KMS-11 (cell line): Measurements from ENCODE around the gene AMOT.

Experiments used
- H2AFZ ChIP-seq: fragments of 200-600 bp; sonication (generic); 2 replicates; pipeline ENCODE4 v1.6.1; 2016; ENCODE audit warnings: antibody characterized with exemption, mixed run types, low read depth
- H3K27ac ChIP-seq: fragments of 200-600 bp; sonication (generic); 2 replicates; pipeline ENCODE4 v1.6.1; 2016; ENCODE audit warnings: mild to moderate bottlenecking, mixed run types
- H3K27me3 ChIP-seq: fragments of 200-600 bp; sonication (generic); 2 replicates; pipeline ENCODE4 v1.6.1; 2017; ENCODE audit warnings: mild to moderate bottlenecking, low read depth, mixed run types, moderate library complexity; ENCODE audit not compliant: insufficient read depth
- H3K36me3 ChIP-seq: fragments of 200-600 bp; sonication (generic); 2 replicates; pipeline ENCODE4 v1.6.1; 2017; ENCODE audit warnings: mild to moderate bottlenecking, mixed run types; ENCODE audit not compliant: insufficient read depth
- H3K4me1 ChIP-seq: fragments of 200-600 bp; sonication (generic); 2 replicates; pipeline ENCODE4 v1.6.1; 2016; ENCODE audit warnings: mild to moderate bottlenecking, low read depth, mixed run types; ENCODE audit not compliant: poor library complexity, severe bottlenecking
- H3K4me2 ChIP-seq: fragments of 200-600 bp; sonication (generic); 2 replicates; pipeline ENCODE4 v1.7.0; 2016; ENCODE audit warnings: mild to moderate bottlenecking, mixed run types
- H3K4me3 ChIP-seq: fragments of 200-600 bp; sonication (generic); IDR thresholded peaks from 2 replicates; pipeline ENCODE4 v1.6.1; 2017; ENCODE audit warnings: low read depth, low read length, mixed read lengths; ENCODE audit not compliant: insufficient read depth
- H3K79me2 ChIP-seq: fragments of 200-600 bp; sonication (generic); 2 replicates; pipeline ENCODE4 v1.6.1; 2016; ENCODE audit warnings: low read depth, mixed run types; ENCODE audit not compliant: insufficient read depth
- H3K9ac ChIP-seq: fragments of 200-600 bp; sonication (generic); 2 replicates; pipeline ENCODE4 v1.6.1; 2016; ENCODE audit warnings: mild to moderate bottlenecking, mixed run types
- H4K20me1 ChIP-seq: fragments of 200-600 bp; sonication (generic); 2 replicates; pipeline ENCODE4 v1.6.1; 2016; ENCODE audit warnings: mild to moderate bottlenecking, mixed run types; ENCODE audit not compliant: insufficient read depth
- CTCF ChIP-seq: fragments of 200-600 bp; sonication (generic); conservative IDR thresholded peaks from 2 replicates; pipeline ENCODE4 v1.6.1; 2017; ENCODE audit warnings: low read depth, mild to moderate bottlenecking, antibody characterized with exemption, low read length, moderate library complexity, mixed read lengths

AMOT gene

DNA sequence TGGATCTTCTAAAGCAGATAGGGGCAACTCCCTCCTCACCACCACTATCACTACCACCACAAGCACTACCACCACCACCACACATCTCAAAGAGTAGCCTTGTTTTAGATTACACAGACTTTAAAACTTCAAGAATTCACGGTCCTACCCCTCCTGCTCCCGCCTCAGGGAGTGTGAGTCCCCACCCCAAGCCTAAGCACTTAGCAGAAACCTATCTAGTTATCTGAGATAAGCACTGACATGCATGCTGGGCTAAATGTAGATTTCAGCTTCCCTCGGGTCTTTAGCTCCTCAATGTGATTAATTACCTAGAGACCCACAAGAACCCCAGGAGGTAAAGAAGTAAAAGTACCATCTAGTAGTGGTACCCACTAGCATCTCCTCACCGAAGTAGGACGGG is 775 bp downstream of the AMOT start:
- Histone ChIP-seq H3K9ac (no peak overlapping the region), H2AFZ (no peak overlapping the region), H3K27ac (no peak overlapping the region), H3K4me3 (no peak overlapping the region), H3K36me3 (no peaks in the 10 kb centered on the region), H3K27me3 (no peaks in the 10 kb centered on the region), H3K79me2 (no peaks in the 10 kb centered on the region), H3K4me2 (no peak overlapping the region), H3K4me1 (no peaks in the 10 kb centered on the region), H4K20me1 (no peaks in the 10 kb centered on the region)
- TF ChIP-seq CTCF: no peak

- Histone ChIP-seq H2AFZ (no peak overlapping the region), H3K27me3 (no peaks in the 10 kb centered on the region), H3K9ac (no peak overlapping the region), H3K4me3 (no peak overlapping the region), H3K79me2 (no peaks in the 10 kb centered on the region), H3K4me2 (no peak overlapping the region), H4K20me1 (no peaks in the 10 kb centered on the region), H3K4me1 (peaks cover 16% of the 10 kb centered on the region), H3K36me3 (no peaks in the 10 kb centered on the region), H3K27ac (no peak overlapping the region)
- TF ChIP-seq CTCF: no peak
These were observed 3.1 kb downstream of the AMOT start for GRCh38 chrX:112837531-112837930.

- Histone ChIP-seq H3K36me3 (no peaks in the 10 kb centered on the region), H3K4me2 (no peak overlapping the region), H3K27me3 (no peaks in the 10 kb centered on the region), H3K27ac (no peak overlapping the region), H2AFZ (no peak overlapping the region), H3K79me2 (no peaks in the 10 kb centered on the region), H4K20me1 (no peaks in the 10 kb centered on the region), H3K4me1 (peaks cover 20% of the 10 kb centered on the region), H3K9ac (no peak overlapping the region), H3K4me3 (no peak overlapping the region)
- TF ChIP-seq CTCF: no peak
These were observed 5.6 kb downstream of the AMOT start for GRCh38 chrX:112835019-112835418.

DNA sequence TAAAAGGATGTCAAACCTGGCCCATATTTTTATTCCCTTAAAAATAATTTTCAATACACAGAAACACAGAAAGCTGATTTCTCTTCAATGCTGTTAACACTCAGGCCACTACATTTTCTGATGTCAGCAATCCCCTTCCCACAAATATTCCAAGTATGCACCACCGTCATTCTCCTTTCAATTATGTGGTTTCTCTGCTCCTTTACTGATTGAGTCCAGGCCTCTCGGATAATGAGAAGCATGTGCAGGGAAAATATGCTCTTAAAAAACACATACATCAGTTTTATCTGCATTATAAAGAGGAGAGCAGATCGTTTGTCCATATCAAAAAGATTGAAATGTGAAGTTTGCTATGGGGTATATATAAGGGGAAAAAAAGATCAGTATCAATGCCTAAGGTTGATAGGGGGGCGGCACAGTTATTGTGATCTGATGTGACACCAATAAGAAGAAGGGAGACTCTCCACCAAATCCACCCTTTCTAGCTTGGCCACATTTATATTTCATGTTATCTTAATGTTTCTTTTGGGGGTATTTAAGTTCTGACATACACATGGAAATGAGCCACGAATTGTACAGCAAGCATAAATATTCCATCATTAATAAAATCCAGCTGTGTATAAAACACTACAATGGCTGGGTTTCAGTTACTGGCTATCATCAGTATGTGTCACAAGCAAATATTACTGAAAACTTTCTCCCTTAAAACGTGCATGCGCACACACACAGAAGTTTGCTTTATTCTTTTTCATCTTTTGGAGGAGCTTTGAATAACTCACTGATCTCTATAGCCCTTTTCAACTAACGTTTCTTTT is 6.4 kb downstream of the AMOT start:
- Histone ChIP-seq H3K27ac (no peak overlapping the region), H4K20me1 (no peaks in the 10 kb centered on the region), H3K27me3 (no peaks in the 10 kb centered on the region), H2AFZ (no peak overlapping the region), H3K79me2 (no peaks in the 10 kb centered on the region), H3K9ac (no peak overlapping the region), H3K4me2 (no peak overlapping the region), H3K4me3 (no peak overlapping the region), H3K36me3 (no peaks in the 10 kb centered on the region), H3K4me1 (peaks cover 20% of the 10 kb centered on the region)
- no peak for TF ChIP-seq CTCF
